ENCODE measurements around the gene DTNA. TPM values are rescaled to one million over a fixed set of nuclear protein-coding genes. Genes with fewer than 3 reads are reported as not detected.
A peak's percentile ranks its signal among the peaks of the same experiment; 100 is the strongest.

DTNA gene
- total RNA-seq, 2 donors from 2014 or later, result 1.4 TPM; not detected in 1

DNA sequence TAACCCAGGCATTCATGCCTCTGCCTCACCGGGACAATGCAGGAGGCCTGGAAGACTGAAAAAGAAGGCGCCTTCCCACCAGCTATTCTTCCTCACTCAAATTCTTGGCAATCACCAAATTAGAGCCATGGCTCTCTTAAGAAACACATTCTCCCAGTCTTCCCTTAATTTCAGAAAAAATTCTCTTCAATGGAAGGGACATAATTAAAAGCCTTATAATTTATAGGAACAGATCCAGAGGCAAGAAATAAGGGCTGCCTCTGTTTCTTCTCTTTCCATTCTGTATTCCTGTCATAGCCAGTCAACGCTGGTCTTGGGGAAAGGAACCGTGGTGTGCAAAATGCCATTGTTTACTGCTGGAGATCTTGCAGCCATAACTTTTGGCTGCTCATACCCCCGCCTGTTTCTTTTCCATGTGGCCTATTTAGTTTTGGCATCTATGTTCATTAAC, 32.8 kb downstream of the DTNA start:
- no peak overlapping the region for H3K27ac Mint-ChIP-seq
- no peaks in the 10 kb centered on the region for H3K9me3 Mint-ChIP-seq
- DNase-seq (ENCODE audit: low spot score in 2 of 2), result no peak
- no peak for ATAC-seq
- no peaks in the 10 kb centered on the region for H3K36me3 Mint-ChIP-seq

DNA sequence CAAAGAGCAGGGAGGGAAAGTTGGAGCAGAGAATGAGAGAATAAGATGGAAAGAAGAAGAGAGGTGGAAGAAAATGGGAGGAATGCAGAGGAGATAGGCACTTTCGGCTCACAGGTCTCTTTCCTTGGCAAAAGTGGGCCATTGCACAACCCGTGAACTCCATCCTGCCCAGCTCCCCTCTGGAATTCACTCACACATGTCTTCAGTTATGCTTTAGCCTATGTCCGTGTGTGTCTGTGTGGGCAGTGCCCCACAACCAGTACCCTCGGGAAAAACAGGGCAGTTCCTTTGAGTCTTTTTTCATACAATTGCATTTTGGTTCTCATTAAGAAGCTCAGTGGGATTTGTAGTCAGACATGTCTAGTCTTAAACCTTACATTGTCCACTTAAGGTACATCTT, 34.5 kb downstream of the DTNA start:
- no peaks in the 10 kb centered on the region for H3K36me3 Mint-ChIP-seq
- no peaks in the 10 kb centered on the region for H3K9me3 Mint-ChIP-seq
- DNase-seq (ENCODE audit: low spot score in 2 of 2) (no peak), ATAC-seq (no peak)
- no peak overlapping the region for H3K27ac Mint-ChIP-seq

DNA sequence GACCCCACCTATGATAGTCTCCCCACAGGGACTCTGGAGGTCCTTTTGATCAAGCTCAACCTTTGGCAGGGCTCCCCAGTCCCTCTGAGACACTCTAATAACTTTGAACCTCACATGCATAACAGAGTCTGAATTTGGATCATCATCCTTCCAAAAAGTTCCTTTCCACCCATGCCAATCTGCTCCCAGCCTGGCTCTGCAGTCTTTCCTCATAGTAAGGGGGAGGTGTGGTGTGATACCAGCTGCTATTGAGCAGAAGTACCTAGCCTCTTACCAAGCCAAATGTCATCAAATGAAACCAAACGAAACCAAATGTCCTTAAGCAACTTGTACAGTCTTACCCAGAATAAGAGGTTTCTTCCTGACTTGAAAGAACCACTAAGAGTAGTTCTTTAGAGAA, 36.5 kb downstream of the DTNA start:
- ATAC-seq, result no peak
- no peak overlapping the region for H3K27ac Mint-ChIP-seq
- no peak for DNase-seq (ENCODE audit: low spot score in 2 of 2)
- no peaks in the 10 kb centered on the region for H3K9me3 Mint-ChIP-seq
- H3K36me3 Mint-ChIP-seq, result no peaks in the 10 kb centered on the region

DNA sequence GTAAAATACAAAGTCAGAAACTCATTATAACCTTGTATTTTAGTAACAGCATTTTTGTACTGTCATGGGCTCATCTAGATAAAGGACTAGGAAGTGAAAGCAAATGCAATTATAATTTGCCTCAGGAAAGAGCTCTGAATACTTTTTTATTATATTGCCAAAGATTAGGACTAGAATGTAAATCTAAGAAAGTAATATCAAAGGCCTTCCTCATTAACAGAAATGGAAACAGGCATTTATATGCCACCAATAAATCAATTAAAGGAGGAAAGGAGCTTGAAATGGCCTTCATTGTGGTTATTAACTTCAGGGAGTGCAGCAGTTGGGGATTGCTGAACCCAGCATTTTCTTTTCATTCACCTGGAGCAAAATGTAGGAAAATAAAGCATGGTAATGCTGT, 39.6 kb downstream of the DTNA start:
- Mint-ChIP-seq H3K36me3 (no peaks in the 10 kb centered on the region), H3K27ac (no peak overlapping the region), H3K9me3 (no peaks in the 10 kb centered on the region)
- ATAC-seq (no peak), DNase-seq (ENCODE audit: low spot score in 2 of 2) (no peak)

DNA sequence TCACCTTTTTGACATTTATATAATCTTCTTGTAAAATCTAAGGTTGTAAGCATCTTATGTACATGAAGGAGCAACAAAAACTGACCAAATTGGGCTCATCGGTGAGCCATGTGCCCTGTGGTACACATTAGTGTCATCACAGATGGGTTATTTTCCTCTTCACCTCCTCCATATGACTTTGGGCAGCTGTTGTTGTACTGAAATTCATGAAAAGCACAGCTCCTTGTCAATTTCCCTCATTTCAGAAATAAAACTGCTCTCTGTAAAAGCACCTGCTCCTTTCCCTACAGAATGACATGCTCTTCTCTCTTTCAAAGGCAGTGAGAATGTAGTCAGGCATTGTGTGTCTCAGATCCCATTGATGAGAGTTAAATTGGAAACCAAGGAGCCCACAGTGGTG, 42.0 kb downstream of the DTNA start:
- Mint-ChIP-seq H3K9me3 (no peaks in the 10 kb centered on the region), H3K27ac (no peak overlapping the region), H3K36me3 (no peaks in the 10 kb centered on the region)
- ATAC-seq, result no peak
- DNase-seq (ENCODE audit: low spot score in 2 of 2), result no peak

DNA sequence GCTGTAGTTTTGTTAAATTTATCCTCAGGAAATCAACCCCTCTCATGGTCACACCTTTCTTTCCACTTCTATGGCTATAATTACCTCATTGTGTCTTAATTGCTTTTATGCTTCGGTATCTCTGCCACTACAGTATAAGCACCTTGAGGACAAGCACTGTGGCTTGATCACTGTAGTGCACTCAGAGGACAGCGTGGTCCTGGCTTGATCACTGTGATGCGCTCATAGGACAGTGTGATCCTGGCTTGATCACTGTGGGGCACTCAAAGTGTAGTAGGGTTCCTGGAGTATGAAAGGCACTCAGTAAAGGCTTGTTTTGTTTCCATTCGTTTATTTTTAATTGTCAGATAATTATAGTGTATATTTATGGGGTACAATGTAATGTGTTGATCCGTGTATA, 44.2 kb downstream of the DTNA start:
- ATAC-seq (no peak), DNase-seq (ENCODE audit: low spot score in 2 of 2) (no peak)
- Mint-ChIP-seq H3K36me3 (no peaks in the 10 kb centered on the region), H3K27ac (no peak overlapping the region), H3K9me3 (no peaks in the 10 kb centered on the region)

DNA sequence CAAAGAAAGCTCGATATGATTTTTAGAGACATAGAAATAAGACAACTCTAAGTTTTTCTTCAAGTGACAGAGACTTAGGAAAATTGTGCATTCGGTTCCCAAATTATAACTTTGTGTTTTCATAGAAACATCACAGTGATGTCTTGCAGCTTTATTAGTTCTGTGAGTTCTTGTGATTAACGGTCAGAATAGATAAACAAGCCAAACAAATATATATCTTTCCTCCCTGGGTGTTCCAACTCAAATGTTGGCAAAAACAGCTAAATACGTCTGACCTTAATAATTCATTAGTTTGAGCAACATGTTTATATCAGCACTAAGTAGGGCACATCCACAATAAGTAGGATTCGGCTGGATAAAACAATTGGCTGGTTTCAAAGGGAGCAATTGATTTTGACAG, 47.6 kb downstream of the DTNA start:
- DNase-seq (ENCODE audit: low spot score in 2 of 2) (no peak), ATAC-seq (no peak)

DNA sequence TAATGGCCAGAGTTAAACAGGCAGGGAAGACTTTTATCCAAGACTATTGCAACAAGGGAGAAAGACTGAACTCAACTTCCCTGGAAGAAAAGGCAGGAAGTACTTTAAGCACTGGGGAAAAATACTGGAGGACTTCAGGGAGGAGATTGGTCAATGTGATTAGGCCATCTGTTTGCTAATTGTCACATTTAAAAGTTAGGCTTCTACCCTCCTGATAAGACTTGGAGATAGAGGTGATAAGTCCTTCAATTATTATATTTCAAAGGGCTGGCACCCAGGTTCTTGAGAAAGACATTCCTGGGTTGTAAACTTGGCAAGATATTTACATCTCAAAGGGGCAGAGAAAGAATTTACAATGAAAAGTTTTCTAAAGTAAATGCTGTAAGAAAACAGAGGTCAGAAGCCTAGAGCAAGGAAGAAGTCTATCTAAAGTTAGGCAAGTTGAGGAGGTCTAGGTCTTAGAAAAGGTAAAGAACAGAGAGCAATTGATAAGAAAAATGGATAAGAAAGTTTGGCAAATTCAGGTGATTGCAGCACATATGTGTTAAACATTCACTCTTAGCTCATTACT, 48.4 kb downstream of the DTNA start:
- no peak for ATAC-seq
- DNase-seq (ENCODE audit: low spot score in 2 of 2), result no peak
- no peak overlapping the region for H3K27ac Mint-ChIP-seq
- H3K9me3 Mint-ChIP-seq, result no peaks in the 10 kb centered on the region
- H3K36me3 Mint-ChIP-seq, result no peaks in the 10 kb centered on the region

More for the DNA sequence above, 47.6 kb downstream of the DTNA start:
- Mint-ChIP-seq H3K27ac (no peak overlapping the region), H3K9me3 (no peaks in the 10 kb centered on the region), H3K36me3 (no peaks in the 10 kb centered on the region)

DNA sequence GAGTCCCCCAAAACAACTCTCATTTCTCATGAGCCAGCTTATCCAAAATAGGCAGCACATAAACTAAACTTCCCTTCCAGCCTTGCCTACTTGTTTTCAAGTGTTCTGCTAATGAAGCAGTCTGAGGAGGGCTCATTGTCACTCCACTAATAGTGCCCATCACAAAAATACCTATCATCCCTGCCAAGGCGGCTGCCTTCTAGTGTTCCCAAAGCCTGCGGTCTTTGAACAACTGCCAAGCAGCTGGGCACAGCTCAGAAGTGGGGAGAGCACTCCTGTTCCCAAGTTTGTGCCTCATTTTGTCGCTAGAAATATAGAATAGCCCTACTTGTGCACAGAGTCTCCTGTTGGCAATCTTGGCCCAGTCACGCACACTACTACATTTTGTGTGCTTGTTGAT, 50.3 kb downstream of the DTNA start:
- Mint-ChIP-seq H3K9me3 (no peaks in the 10 kb centered on the region), H3K36me3 (no peaks in the 10 kb centered on the region), H3K27ac (no peak overlapping the region)
- DNase-seq (ENCODE audit: low spot score in 2 of 2) (no peak), ATAC-seq (no peak)

DNA sequence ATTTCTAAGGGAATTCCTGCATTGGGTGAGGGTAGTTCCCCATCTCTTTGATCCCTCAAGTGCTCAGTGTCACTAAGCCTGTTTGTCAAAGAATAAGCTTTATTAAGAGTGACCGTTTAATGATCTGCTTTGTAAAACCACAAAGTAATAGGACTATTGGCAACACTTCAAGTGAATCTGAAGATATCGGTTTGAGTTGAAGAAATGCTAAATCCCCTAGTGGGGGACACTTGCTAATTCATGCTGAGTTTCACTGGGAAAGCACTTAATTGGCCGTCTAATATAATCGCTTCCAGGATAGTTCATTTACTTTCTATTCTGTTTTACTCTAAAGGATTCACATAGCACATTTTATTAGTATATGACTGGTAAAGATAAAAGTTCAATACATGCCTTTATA, 54.4 kb downstream of the DTNA start:
- no peak overlapping the region for H3K27ac Mint-ChIP-seq
- peaks cover 6 to 8% of the 10 kb centered on the region in 2 donors for H3K9me3 Mint-ChIP-seq
- peaks cover 0 to 4% of the 10 kb centered on the region in 2 donors for H3K36me3 Mint-ChIP-seq
- ATAC-seq (no peak), DNase-seq (ENCODE audit: low spot score in 2 of 2) (no peak)

DNA sequence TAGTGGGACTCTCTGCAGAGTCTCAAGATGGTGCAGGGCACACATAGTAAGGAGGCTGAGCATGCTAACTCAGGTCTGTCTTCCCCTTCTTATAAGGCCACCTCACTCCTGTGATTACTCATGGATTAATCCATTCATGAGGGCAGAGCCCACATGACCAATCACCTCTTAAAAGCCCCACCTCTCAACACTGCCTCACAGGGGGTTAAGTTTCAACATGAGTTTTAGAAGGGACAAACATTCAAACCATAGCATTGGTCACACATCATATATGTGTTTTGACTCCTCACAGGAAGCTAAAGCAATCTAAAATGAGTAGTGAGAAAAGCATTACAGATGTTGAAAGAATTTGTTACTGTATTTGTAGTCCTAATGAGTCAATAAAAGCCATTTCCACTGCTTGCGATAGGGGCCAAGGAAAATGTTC, 57.5 kb downstream of the DTNA start:
- H3K9me3 Mint-ChIP-seq, result peaks cover 6 to 8% of the 10 kb centered on the region in 2 donors
- H3K27ac Mint-ChIP-seq, result no peak overlapping the region
- peak in 1 of 2 donors; percentile 93 for ATAC-seq
- H3K36me3 Mint-ChIP-seq, result peaks cover 0 to 4% of the 10 kb centered on the region in 2 donors
- DNase-seq (ENCODE audit: low spot score in 2 of 2), result no peak

DNA sequence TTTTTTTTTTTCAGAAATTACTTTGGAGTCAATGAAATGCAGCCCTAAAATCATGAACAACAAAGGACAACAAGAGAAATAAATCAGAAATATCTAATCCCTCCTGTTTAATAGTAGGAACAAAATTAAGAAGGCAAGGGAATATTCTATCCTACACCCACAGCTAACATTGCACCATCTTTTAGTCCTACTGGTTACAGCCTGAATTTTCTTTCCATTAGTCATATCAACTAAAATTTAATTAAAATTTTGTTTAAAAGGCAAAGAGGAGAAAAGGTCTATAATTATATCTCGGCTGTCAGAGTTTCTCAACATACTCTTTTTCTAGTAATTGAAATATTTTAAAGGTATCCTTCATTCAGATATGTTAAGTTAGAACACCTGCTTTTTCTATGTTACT, 61.9 kb downstream of the DTNA start:
- H3K36me3 Mint-ChIP-seq, result peaks cover 0 to 4% of the 10 kb centered on the region in 2 donors
- H3K9me3 Mint-ChIP-seq, result peaks cover 6 to 11% of the 10 kb centered on the region in 2 donors

DNA sequence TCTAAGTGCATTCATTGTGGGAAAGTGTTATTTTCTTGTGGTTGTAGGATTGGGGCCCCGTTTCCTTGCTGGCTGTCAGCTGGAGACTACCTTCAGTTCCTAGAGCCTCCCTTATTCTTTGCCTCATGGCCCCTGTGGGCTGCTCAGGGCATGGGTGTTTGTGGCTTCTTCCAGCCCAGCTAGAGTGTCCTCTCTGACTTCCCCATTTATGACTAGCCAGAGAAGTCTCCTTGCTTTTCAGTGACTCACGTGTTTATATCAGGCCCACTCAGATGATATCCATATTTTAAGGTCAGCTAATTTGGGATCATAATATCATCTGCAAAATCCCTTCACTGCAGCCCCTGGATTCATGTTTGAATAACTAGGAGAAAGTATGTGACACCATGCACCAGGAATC, 62.8 kb downstream of the DTNA start:
- DNase-seq (ENCODE audit: low spot score in 2 of 2), result no peak
- H3K27ac Mint-ChIP-seq, result no peak overlapping the region
- ATAC-seq, result no peak
- H3K9me3 Mint-ChIP-seq, result peaks cover 3 to 10% of the 10 kb centered on the region in 2 donors
- H3K36me3 Mint-ChIP-seq, result peaks cover 0 to under 1% of the 10 kb centered on the region in 2 donors

More for the DNA sequence above, 61.9 kb downstream of the DTNA start:
- no peak for DNase-seq (ENCODE audit: low spot score in 2 of 2)
- H3K27ac Mint-ChIP-seq, result no peak overlapping the region
- no peak for ATAC-seq

DNA sequence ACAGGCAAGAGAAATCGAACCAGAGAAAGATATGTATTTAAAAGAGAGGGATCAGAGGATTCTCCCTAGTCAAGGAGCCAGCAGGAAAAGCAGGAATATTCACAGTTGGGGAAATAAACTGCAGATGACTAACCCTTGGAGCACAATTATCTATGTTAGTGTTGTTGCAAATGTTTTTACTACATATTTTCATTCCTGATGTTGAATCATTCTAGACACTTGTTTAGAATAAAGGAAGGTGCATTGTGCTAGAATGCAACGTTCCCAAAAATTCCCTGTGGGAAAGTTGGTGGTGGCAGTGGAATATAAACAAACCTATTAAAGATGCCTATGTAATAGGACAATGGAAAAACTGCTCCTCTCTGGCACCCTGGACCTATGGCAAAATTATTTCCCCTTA, 63.3 kb downstream of the DTNA start:
- peaks cover 0 to 7% of the 10 kb centered on the region in 2 donors for H3K9me3 Mint-ChIP-seq
- no peak overlapping the region for H3K27ac Mint-ChIP-seq
- no peaks in the 10 kb centered on the region for H3K36me3 Mint-ChIP-seq
- DNase-seq (ENCODE audit: low spot score in 2 of 2) (no peak), ATAC-seq (no peak)

DNA sequence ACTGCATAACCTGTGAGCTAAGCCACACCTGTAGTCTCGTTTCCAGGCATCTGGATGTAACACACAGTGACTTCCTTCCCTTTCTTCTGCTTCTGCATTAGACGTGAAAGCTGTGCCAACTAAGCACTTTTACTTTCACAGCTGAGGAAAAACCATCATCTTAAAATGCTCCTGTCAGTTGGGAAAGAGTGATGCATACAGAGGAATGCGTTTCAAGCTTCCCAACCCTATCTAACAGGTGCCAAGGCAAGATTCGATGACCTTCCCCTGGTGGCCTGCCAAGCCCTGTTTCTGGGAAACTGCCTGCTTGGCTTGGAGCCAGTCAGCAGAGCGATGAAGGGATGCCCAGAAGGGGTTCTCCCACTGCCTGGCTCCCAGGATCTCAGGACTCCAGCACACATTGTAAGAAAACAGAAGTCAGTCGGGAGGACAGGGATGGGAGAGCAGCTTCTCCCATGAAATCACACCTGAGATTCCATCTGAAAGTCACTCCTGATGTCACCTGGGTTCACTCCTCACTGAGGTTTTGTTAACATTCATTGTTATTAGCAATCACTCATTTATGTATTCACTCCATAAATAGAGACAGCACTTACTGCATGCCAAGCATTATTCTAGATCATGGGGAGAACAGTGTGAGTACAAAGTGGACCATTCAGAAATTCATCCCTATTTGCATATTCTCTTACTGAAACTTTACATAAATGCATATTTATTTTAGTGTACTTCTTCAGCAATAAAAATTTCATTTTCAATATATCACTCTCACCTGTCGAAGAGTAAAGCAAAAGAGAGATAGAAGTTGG, 64.1 kb downstream of the DTNA start:
- Mint-ChIP-seq H3K9me3 (peaks cover 0 to 4% of the 10 kb centered on the region in 2 donors), H3K36me3 (no peaks in the 10 kb centered on the region), H3K27ac (no peak overlapping the region)
- DNase-seq (ENCODE audit: low spot score in 2 of 2) (no peak), ATAC-seq (no peak)

DNA sequence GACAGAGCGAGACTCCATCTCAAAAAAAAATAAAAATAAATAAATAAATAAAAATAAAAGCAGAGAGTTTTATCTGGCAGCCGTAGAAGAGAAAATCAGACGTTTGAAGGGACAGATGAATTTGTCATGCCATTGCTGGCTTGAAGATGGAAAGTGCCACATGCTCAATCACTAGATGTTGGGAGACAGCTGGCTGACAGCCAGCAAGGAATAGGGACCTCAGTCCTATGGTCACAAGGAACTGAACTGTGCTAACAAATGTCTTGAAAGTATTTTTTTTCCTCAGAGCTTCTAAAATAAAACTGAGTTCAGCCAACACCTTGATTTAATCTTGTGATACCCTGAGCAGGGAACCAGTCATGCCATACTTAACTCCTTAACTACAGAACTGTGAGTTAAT, 65.4 kb downstream of the DTNA start:
- H3K9me3 Mint-ChIP-seq, result peaks cover 0 to 4% of the 10 kb centered on the region in 2 donors
- H3K27ac Mint-ChIP-seq, result no peak overlapping the region

DNA sequence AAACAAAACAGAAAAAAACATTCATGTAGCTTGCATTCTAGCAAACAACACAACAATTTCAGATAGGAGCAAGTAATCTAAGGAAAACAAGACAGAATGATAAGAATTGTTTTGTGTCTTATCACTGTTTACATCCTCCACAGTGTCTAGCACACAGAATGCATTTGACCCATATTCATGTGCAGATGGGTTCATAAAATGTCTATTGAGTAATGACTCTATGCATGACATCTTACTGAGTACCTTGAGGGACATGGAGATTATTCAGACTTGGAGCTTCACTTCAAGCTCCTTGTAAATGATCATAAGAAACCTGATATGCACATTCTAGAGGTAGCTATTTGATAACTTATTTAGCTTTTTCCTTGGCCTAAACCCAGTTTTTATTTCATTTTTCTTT, 69.0 kb downstream of the DTNA start:
- DNase-seq (ENCODE audit: low spot score in 2 of 2) (no peak), ATAC-seq (no peak)
- no peaks in the 10 kb centered on the region for H3K36me3 Mint-ChIP-seq
- peak overlapping the region in 1 of 2 donors; percentile 36 for H3K27ac Mint-ChIP-seq
- peaks cover 0 to 4% of the 10 kb centered on the region in 2 donors for H3K9me3 Mint-ChIP-seq

More for the DNA sequence above, 65.4 kb downstream of the DTNA start:
- no peak for ATAC-seq
- no peak for DNase-seq (ENCODE audit: low spot score in 2 of 2)
- H3K36me3 Mint-ChIP-seq, result no peaks in the 10 kb centered on the region

DNA sequence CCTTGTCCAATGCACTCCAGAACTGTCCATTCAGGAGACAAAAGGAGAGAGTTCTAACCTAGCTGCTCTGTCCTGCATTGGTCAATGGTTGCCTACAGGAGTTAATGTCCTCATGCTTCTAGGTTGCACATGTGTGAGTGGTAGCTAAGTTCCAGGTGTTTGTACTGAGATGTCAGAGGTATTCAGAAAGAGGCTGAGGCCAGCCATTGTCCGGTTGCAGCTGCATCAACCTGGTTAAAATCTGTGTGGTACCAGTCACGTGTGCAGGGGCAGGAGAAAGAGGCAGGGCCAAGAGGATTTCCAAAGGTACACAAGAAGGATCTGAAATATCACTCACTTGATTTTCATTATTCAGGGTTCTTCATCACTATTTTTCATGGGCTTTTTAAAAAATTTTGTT, 70.8 kb downstream of the DTNA start:
- H3K9me3 Mint-ChIP-seq, result peaks cover 0 to 4% of the 10 kb centered on the region in 2 donors
- no peaks in the 10 kb centered on the region for H3K36me3 Mint-ChIP-seq
- H3K27ac Mint-ChIP-seq, result no peak overlapping the region
- no peak for DNase-seq (ENCODE audit: low spot score in 2 of 2)
- no peak for ATAC-seq
